Esophagus squamous epithelium (tissue), 4 donors: Measurements from ENCODE around the gene SUSD1.

Experiments
- CTCF ChIP-seq, 6 experiments: fragments of 450-650 bp in 4 of 6; fragments of 200-600 bp in 2 of 6; sonication (generic) in 2 of 6; IDR thresholded peaks; one replicate each; pipeline ENCODE4 v1.5.1; 2016 to 2019; ENCODE audit warnings: antibody characterized with exemption in 6 of 6, mild to moderate bottlenecking in 4 of 6, moderate library complexity in 4 of 6
- POLR2A ChIP-seq, 4 donors: fragments of 450-650 bp; IDR thresholded peaks; one replicate each; pipeline ENCODE4 v1.6.1; 2017; ENCODE audit warnings: antibody characterized with exemption in 4 of 4, mild to moderate bottlenecking in 4 of 4, moderate library complexity in 3 of 4

GRCh38 chr9:112111461-112111860 lies 63.6 kb downstream of the SUSD1 start:
- TF ChIP-seq CTCF (IDR thresholded peaks at IDR 0.05) (no peak), POLR2A (IDR thresholded peaks at IDR 0.05) (no peak)
